H1 (cell line): Measurements from ENCODE around the gene ADGRG7. TPM values are rescaled to one million over a fixed set of nuclear protein-coding genes. Genes with fewer than 3 reads are reported as not detected.

Experiments
- CTCF ChIA-PET: fragments of 300-600 bp; sonication (Branson Sonifier 250); formaldehyde crosslinking; loops from one replicate; lab custom pipeline; 2021; ENCODE audit not compliant: partially characterized antibody; lab: Charles Lee
- POLR2A ChIA-PET: fragments of 300-600 bp; sonication (Branson Sonifier 250); formaldehyde crosslinking; loops from one replicate; lab custom pipeline; 2021; ENCODE audit warnings: inconsistent platforms; ENCODE audit not compliant: partially characterized antibody; lab: Charles Lee
- DNase-seq, 2 experiments: peaks; one replicate each; pipeline versions ENCODE4 v3.0.0 to v3.0.0-alpha.2; 2010 to 2022; ENCODE audit warnings: low spot score in 2 of 2, low read depth in 1 of 2, mixed read lengths in 1 of 2
- FAIRE-seq: peaks from 2 replicates; lab custom pipeline; 2011; peaks lifted over from hg19 to GRCh38; lab: Jason Lieb, UNC
- H2AFZ ChIP-seq: 2 replicates; pipeline ENCODE4 v1.8.1; 2012; ENCODE audit warnings: low read length, inconsistent platforms
- H2AK5ac ChIP-seq: 2 replicates; pipeline ENCODE4 v1.6.1; 2013; ENCODE audit warnings: low read depth, low read length
- H2BK120ac ChIP-seq: replicated peaks from 2 replicates; pipeline ENCODE3; 2013; ENCODE audit warnings: low read depth, low read length, inconsistent platforms
- H2BK12ac ChIP-seq: 2 replicates; pipeline ENCODE4 v1.6.1; 2013; ENCODE audit warnings: low read depth, low read length
- H2BK15ac ChIP-seq: 2 replicates; pipeline ENCODE4 v1.6.1; 2013; ENCODE audit warnings: low read length
- H2BK20ac ChIP-seq: 2 replicates; pipeline ENCODE4 v1.6.1; 2013; ENCODE audit warnings: low read length
- H2BK5ac ChIP-seq: 2 replicates; pipeline ENCODE4 v1.6.1; 2013; ENCODE audit warnings: low read depth, low read length
- H3K14ac ChIP-seq: 2 replicates; pipeline ENCODE4 v1.6.1; 2013; ENCODE audit warnings: inconsistent platforms; ENCODE audit not compliant: insufficient read length
- H3K18ac ChIP-seq: 2 replicates; pipeline ENCODE4 v1.6.1; 2013; ENCODE audit warnings: low read length; ENCODE audit errors: extremely low read depth
- H3K23ac ChIP-seq: 2 replicates; pipeline ENCODE4 v1.6.1; 2013; ENCODE audit warnings: inconsistent platforms; ENCODE audit not compliant: insufficient read length
- H3K23me2 ChIP-seq: 2 replicates; pipeline ENCODE4 v1.6.1; 2013; ENCODE audit warnings: low read depth, low read length
- H3K27ac ChIP-seq: 2 replicates; pipeline ENCODE4 v1.6.1; 2011; ENCODE audit warnings: low read depth, low read length, inconsistent platforms
- H3K27me3 ChIP-seq, 4 experiments: replicated peaks in 1 of 4; 1 replicate in 1 of 4; 2 replicates in 3 of 4; pipeline versions ENCODE4 v1.6.1 to v1.8.1; 2011 to 2013; ENCODE audit warnings: low read length in 3 of 4, mild to moderate bottlenecking in 3 of 4, inconsistent platforms in 2 of 4, mixed read lengths in 2 of 4, moderate library complexity in 1 of 4; ENCODE audit not compliant: control insufficient read depth in 3 of 4, insufficient read depth in 3 of 4; ENCODE audit errors: extremely low read depth in 1 of 4
- H3K36me3 ChIP-seq, 4 experiments: 2 replicates each; pipeline versions ENCODE4 v1.6.1 to v1.8.1; 2011 to 2013; ENCODE audit warnings: mild to moderate bottlenecking in 4 of 4, low read length in 3 of 4, moderate library complexity in 2 of 4, control low read depth in 1 of 4, inconsistent platforms in 1 of 4; ENCODE audit not compliant: insufficient read depth in 4 of 4, control insufficient read depth in 2 of 4
- H3K4ac ChIP-seq: replicated peaks from 2 replicates; pipeline ENCODE3; 2013; ENCODE audit warnings: low read length, low read depth, mixed read lengths, inconsistent platforms; ENCODE audit not compliant: insufficient read length
- H3K4me1 ChIP-seq, 4 experiments: replicated peaks in 1 of 4; 1 replicate in 1 of 4; 2 replicates in 3 of 4; pipeline versions ENCODE4 v1.6.1 to v1.8.1; 2011 to 2013; ENCODE audit warnings: low read length in 3 of 4, inconsistent platforms in 2 of 4, mixed read lengths in 1 of 4; ENCODE audit not compliant: insufficient read depth in 4 of 4, control insufficient read depth in 3 of 4
- H3K4me2 ChIP-seq, 2 experiments: 2 replicates each; pipeline versions ENCODE4 v1.6.1 to v1.8.1; 2011 to 2013; ENCODE audit warnings: low read depth in 2 of 2, low read length in 2 of 2, control low read depth in 1 of 2, inconsistent platforms in 1 of 2, mild to moderate bottlenecking in 1 of 2; ENCODE audit not compliant: insufficient read depth in 1 of 2
- H3K4me3 ChIP-seq, 4 experiments: fragments of 200-600, 300-600 bp in 1 of 4; sonication (generic), shearing (Covaris generic), sonication (Bioruptor Twin) in 1 of 4; 2 replicates each; pipeline versions ENCODE4 v1.5.1 to v1.8.1; 2011 to 2016; ENCODE audit warnings: low read length in 4 of 4, low read depth in 3 of 4, control low read depth in 2 of 4, inconsistent platforms in 2 of 4, mild to moderate bottlenecking in 2 of 4, mixed read lengths in 1 of 4, moderate library complexity in 1 of 4; ENCODE audit not compliant: insufficient read depth in 2 of 4; ENCODE audit errors: extremely low read depth in 1 of 4
- H3K56ac ChIP-seq: replicated peaks from 2 replicates; pipeline ENCODE3; 2013; ENCODE audit warnings: low read depth, mild to moderate bottlenecking, mixed read lengths, low read length, inconsistent platforms; ENCODE audit not compliant: insufficient read length
- H3K79me1 ChIP-seq: 2 replicates; pipeline ENCODE4 v1.6.1; 2013; ENCODE audit warnings: low read depth, low read length, control low read depth
- H3K79me2 ChIP-seq, 2 experiments: 2 replicates each; pipeline versions ENCODE4 v1.6.1 to v1.8.1; 2012 to 2013; ENCODE audit warnings: low read length in 2 of 2, mild to moderate bottlenecking in 2 of 2, inconsistent platforms in 1 of 2; ENCODE audit not compliant: insufficient read depth in 2 of 2, control insufficient read depth in 1 of 2
- H3K9ac ChIP-seq, 4 experiments: replicated peaks in 1 of 4; 1 replicate in 1 of 4; 2 replicates in 3 of 4; pipeline versions ENCODE4 v1.6.1 to v1.8.1; 2011 to 2013; ENCODE audit warnings: low read depth in 3 of 4, low read length in 3 of 4, control low read depth in 2 of 4, mild to moderate bottlenecking in 2 of 4, moderate library complexity in 2 of 4, inconsistent platforms in 1 of 4; ENCODE audit errors: extremely low read depth in 1 of 4
- H3K9me3 ChIP-seq, 2 experiments: 2 replicates each; pipeline versions ENCODE4 v1.6.1 to v1.8.1; 2012 to 2013; ENCODE audit warnings: mild to moderate bottlenecking in 2 of 2, moderate library complexity in 2 of 2, control low read depth in 1 of 2, inconsistent platforms in 1 of 2, low read depth in 1 of 2, low read length in 1 of 2, mixed read lengths in 1 of 2; ENCODE audit not compliant: insufficient read depth in 2 of 2
- H4K20me1 ChIP-seq, 2 experiments: replicated peaks in 1 of 2; 2 replicates each; pipeline versions ENCODE3 to v1.8.1; 2011 to 2013; ENCODE audit warnings: inconsistent platforms in 2 of 2, low read length in 2 of 2, mild to moderate bottlenecking in 1 of 2; ENCODE audit not compliant: insufficient read depth in 2 of 2, control insufficient read depth in 1 of 2
- H4K5ac ChIP-seq: 2 replicates; pipeline ENCODE4 v1.6.1; 2013; ENCODE audit warnings: low read length, low read depth, mixed read lengths, inconsistent platforms; ENCODE audit not compliant: insufficient read length
- H4K8ac ChIP-seq: 2 replicates; pipeline ENCODE4 v1.8.0; 2013; ENCODE audit warnings: mild to moderate bottlenecking, moderate library complexity, low read length, inconsistent platforms; ENCODE audit not compliant: insufficient read depth; ENCODE audit errors: extremely low read depth
- H4K91ac ChIP-seq: replicated peaks from 2 replicates; pipeline ENCODE3; 2013; ENCODE audit warnings: low read length, mixed read lengths, inconsistent platforms; ENCODE audit not compliant: insufficient read length
- CBX8 ChIP-seq: fragments of 300-800, 300-1000 bp; sonication (generic); IDR thresholded peaks from 2 replicates; pipeline ENCODE4 v1.7.1; 2016; ENCODE audit warnings: low read depth, low read length, borderline replicate concordance
- CEBPB ChIP-seq: IDR thresholded peaks from 2 replicates; pipeline ENCODE4 v1.6.1; 2012; ENCODE audit warnings: low read depth, low read length
- CREB1 ChIP-seq: IDR thresholded peaks from 2 replicates; pipeline ENCODE4 v1.6.1; 2012; ENCODE audit warnings: inconsistent platforms
- HDAC2 ChIP-seq, 2 experiments: fragments of 300-600 bp in 1 of 2; sonication (generic) in 1 of 2; IDR thresholded peaks; 2 replicates each; pipeline ENCODE4 v1.6.1; 2011 to 2012; ENCODE audit warnings: low read depth in 2 of 2, low read length in 2 of 2, mild to moderate bottlenecking in 2 of 2, moderate library complexity in 2 of 2, borderline replicate concordance in 1 of 2, inconsistent platforms in 1 of 2
- HDAC6 ChIP-seq: IDR thresholded peaks from one replicate; pipeline ENCODE4 v1.7.1; 2012; ENCODE audit warnings: low read depth, mild to moderate bottlenecking, inconsistent platforms, low read length, moderate library complexity
- JUND ChIP-seq: IDR thresholded peaks from 2 replicates; pipeline ENCODE4 v1.6.1; 2011; ENCODE audit warnings: mild to moderate bottlenecking, improper control_type of control experiment, low read length
- MAFK ChIP-seq: IDR thresholded peaks from 2 replicates; pipeline ENCODE4 v1.6.1; 2012; ENCODE audit warnings: low read depth, mild to moderate bottlenecking, improper control_type of control experiment, low read length
- RAD21 ChIP-seq, 2 experiments: IDR thresholded peaks in 1 of 2; conservative IDR thresholded peaks in 1 of 2; 2 replicates each; pipeline ENCODE4 v1.6.1; 2011; ENCODE audit warnings: low read depth in 2 of 2, low read length in 2 of 2, improper control_type of control experiment in 1 of 2, inconsistent platforms in 1 of 2, mild to moderate bottlenecking in 1 of 2, moderate library complexity in 1 of 2
- RNF2 ChIP-seq: fragments of 200-900, 300-1000 bp; sonication (generic); IDR thresholded peaks from 2 replicates; pipeline ENCODE4 v1.7.1; 2016; ENCODE audit warnings: borderline replicate concordance, low read depth, mild to moderate bottlenecking, antibody characterized with exemption, low read length; ENCODE audit not compliant: poor library complexity, severe bottlenecking; ENCODE audit errors: missing control alignments
- TCF12 ChIP-seq: IDR thresholded peaks from 2 replicates; pipeline ENCODE4 v1.6.1; 2011; ENCODE audit warnings: low read depth, mild to moderate bottlenecking, low read length
- WGBS, 2 experiments: shearing (Covaris generic) in 1 of 2; methylation state at CpG; one replicate each; pipeline versions ENCODE4 v1.1.6 to v1.1.7; 2013 to 2015; ENCODE audit warnings: low lambda C conversion rate in 2 of 2, mixed read lengths in 2 of 2, inconsistent platforms in 1 of 2, low coverage in 1 of 2, missing lambda C conversion rate in 1 of 2; ENCODE audit not compliant: insufficient replicate concordance in 2 of 2, insufficient coverage in 1 of 2, insufficient read length in 1 of 2; ENCODE audit errors: extremely low coverage in 1 of 2, missing lambda C conversion rate in 1 of 2; 5-methylcytosine and 5-hydroxymethylcytosine counted together
- polyA plus RNA-seq, 7 experiments: library from polyadenylated mRNA; depleted of rRNA in 3 of 7; stranded (reverse) in 5 of 7; unstranded in 2 of 7; fragments of >200 nt in 5 of 7; fragments of 200-250 nt in 2 of 7; gene quantifications; 1 replicate in 5 of 7; 2 replicates in 1 of 7; 4 replicates in 1 of 7; pipeline versions ENCODE4 v1.2.1 to v1.2.3, GENCODE V29; 2011 to 2013; ENCODE audit warnings: missing spikeins in 2 of 7, mixed read lengths in 2 of 7
- total RNA-seq: library from RNA; stranded (reverse); fragmentation: NEBNext Ultra II Directional; extraction: Animal tissue kit (Norgen Biotek cat#: 25700); gene quantifications from 2 replicates; pipeline ENCODE4 v1.2.1, GENCODE V29; 2021

The ADGRG7 gene
- total and polyA plus RNA-seq, 2 of the 8 experiments (the other 6 are each of a cell fraction or from before 2014, with no cell fraction given): not detected

DNA sequence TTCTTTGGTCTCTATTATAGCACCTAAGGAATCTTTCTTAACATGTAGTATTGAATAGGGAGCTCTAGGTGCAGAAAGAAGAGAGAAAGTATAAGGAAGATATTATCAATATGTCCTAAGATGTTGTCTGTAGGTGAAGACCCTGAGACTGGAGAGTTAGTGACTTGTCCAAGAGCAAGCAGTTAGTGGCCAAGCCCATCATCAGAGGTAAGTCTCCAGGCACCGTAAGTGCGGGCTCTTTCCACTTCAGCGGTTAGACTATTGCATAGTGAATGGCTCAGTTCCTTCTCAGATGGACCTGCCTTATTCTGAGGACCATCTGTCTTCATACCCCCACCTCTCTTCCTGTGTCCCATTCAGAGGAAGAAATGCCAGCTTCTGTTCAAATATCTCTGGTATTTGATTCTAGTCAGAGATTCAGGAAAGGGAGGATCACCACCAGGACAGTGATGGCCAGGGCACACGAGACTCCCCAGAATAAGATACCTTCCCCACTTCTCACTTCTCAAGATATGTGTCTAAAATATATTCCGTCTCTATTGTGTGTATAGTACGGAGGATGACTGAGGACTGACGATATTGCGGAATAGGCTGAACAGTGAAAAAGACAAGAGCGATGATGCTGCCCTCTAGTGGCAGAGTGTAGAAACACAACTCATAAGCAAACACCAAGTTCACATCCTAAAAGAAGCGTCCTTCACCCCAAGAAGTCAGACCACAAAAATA lies 19.1 kb upstream of the ADGRG7 start:
- peak in 1 of 2 experiments; percentile 67 for DNase-seq
- Histone ChIP-seq H2BK12ac (no peak overlapping the region), H2BK120ac (no peak overlapping the region), H3K79me2 (no peaks in the 10 kb centered on the region), H4K5ac (no peak overlapping the region), H3K4me1 (peaks cover 0 to 3% (median 0%) of the 10 kb centered on the region in 4 experiments; a peak in 1 of 7 replicates), H3K23me2 (no peaks in the 10 kb centered on the region), H3K56ac (no peak overlapping the region), H2AK5ac (no peak overlapping the region), H3K27ac (no peak overlapping the region), H2BK5ac (no peak overlapping the region), H3K27me3 (peaks cover 0 to 1% (median 0%) of the 10 kb centered on the region in 4 experiments; a peak in 1 of 7 replicates), H2BK20ac (no peak overlapping the region), H3K23ac (no peak overlapping the region), H3K9me3 (peaks cover 4 to 6% of the 10 kb centered on the region in 2 experiments; a peak in 3 of 4 replicates), H3K4ac (no peak overlapping the region), H3K4me2 (peak overlapping the region in 1 of 2 experiments; percentile 10; a peak in 2 of 4 replicates), H3K18ac (no peak overlapping the region), H4K91ac (no peak overlapping the region), H2AFZ (peak overlapping the region; percentile 85), H3K79me1 (no peaks in the 10 kb centered on the region), H3K36me3 (no peaks in the 10 kb centered on the region), H3K4me3 (peak overlapping the region in 1 of 4 experiments; percentile 37; a peak in 1 of 8 replicates), H2BK15ac (no peak overlapping the region), H3K14ac (no peak overlapping the region), H4K8ac (no peak overlapping the region), H3K9ac (no peak overlapping the region), H4K20me1 (no peaks in the 10 kb centered on the region)
- ChIA-PET POLR2A (no interaction called here), CTCF (interaction anchor here (0.6 to 9.8 kb wide), 34 partner anchors 10 to 749 kb away, joined by 3 to 229 read pairs (median 4); partner anchors contain the start of genes LNP1 and TOMM70)
- peak; percentile 86 for FAIRE-seq
- WGBS, 2 experiments: 37% methylated on average over 10 of the region's 10 CpGs; no CpG with 5 or more reads in 1 of the 2 experiments
- TF ChIP-seq HDAC2 (IDR thresholded peaks at IDR 0.05; ENCODE audit: borderline replicate concordance in 1 of 2, low read depth in 2 of 2, low read length in 2 of 2) (no peak), TCF12 (no peak), RNF2 (no peak), MAFK (no peak), RAD21 (IDR thresholded peaks at IDR 0.05 in 1 of 2, conservative IDR thresholded peaks at IDR 0.05 in 1 of 2; ENCODE audit: low read depth in 2 of 2, low read length in 2 of 2) (peak; percentile 91 to 93), HDAC6 (no peak), JUND (0 out of 2 replicates have a peak, but pooled peaks have one; percentile 12), CEBPB (peak; percentile 93), CREB1 (no peak), CBX8 (no peak)
